Measurements from ENCODE around the gene NKAP. TPM values are rescaled to one million over a fixed set of nuclear protein-coding genes. Genes with fewer than 3 reads are reported as not detected.

NKAP gene
- total and polyA plus RNA-seq, 2 of the 13 experiments (the other 11 are each of a cell fraction or from before 2014, with no cell fraction given) = 3.6 to 6.1 TPM

DNA sequence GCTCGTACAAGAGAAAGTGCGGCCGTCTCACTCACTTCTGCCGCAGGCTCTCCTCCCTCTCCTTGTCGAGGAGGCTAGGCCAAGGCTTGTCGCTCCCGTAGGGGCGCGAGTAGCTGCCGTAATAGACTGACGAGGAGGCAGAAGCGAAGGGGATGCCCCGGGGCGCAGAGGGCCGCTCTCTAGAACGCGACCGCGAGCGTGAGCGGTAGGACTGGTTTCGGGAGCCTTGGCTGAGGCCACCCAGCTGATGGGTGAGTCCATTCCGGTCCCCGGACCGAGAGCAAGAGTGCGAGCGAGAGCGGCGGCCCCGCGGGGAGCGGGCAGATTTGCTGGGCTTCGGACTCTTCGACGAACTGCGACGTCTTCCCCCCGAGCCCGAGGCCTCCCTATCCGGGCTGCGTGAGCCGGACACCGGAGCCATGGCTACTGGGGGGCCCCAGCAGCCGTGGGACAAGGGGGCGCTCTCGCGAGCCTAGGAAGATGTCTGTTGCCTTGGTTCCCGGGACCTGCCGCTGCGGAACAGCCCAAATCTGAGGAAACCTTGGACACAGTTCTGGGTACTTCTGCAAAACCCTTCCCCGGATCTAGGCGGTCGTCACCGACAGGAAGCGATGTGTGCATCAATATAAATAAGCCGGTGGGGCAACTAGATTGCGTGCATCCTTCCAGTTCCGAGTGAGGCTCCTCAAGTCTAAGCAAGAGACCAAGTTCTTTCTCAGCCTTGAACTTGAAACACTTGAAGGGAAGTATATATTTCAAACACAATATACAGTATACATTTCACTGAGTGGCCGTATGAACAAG is at the start of gene NKAP (continued):
- no peak for TF ChIP-seq ETS1 (CRISPR knock-in tag; IDR thresholded peaks at IDR 0.05)
- peak; percentile 68 for TF ChIP-seq IKZF5 (CRISPR knock-in tag; IDR thresholded peaks at IDR 0.05)
- peak; percentile 72; the same call in 1 of the 2 replicates for TF ChIP-seq CREM (IDR thresholded peaks at IDR 0.05)
- no peak for TF ChIP-seq CREM (CRISPR knock-in tag; IDR thresholded peaks at IDR 0.05)
- TF ChIP-seq FOXA1 (IDR thresholded peaks at IDR 0.05) = peak; percentile 45; the same call in 1 of the 2 replicates
- TF ChIP-seq FOXA1 (CRISPR knock-in tag; IDR thresholded peaks at IDR 0.05) = peak; percentile 95
- peak; percentile 88 for TF ChIP-seq PHF20 (CRISPR knock-in tag; IDR thresholded peaks at IDR 0.05)
- TF ChIP-seq BCL3 (CRISPR knock-in tag; IDR thresholded peaks at IDR 0.05) = no peak
- 0 out of 2 replicates have a peak, but pooled peaks have one; percentile 28 for TF ChIP-seq ZNF501 (CRISPR knock-in tag; IDR thresholded peaks at IDR 0.05)
- TF ChIP-seq, protein P1, sequence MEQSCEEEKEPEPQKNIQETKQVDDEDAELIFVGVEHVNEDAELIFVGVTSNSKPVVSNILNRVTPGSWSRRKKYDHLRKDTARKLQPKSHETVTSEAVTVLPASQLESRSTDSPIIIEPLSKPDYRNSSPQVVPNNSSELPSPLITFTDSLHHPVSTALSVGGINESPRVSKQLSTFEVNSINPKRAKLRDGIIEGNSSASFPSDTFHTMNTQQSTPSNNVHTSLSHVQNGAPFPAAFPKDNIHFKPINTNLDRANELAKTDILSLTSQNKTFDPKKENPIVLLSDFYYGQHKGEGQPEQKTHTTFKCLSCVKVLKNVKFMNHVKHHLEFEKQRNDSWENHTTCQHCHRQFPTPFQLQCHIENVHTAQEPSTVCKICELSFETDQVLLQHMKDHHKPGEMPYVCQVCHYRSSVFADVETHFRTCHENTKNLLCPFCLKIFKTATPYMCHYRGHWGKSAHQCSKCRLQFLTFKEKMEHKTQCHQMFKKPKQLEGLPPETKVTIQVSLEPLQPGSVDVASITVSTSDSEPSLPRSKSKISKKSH (CRISPR knock-in tag; IDR thresholded peaks at IDR 0.05; ENCODE audit: borderline replicate concordance) = peak; percentile 53; the same call in 1 of the 2 replicates
- 0 out of 2 replicates have a peak, but pooled peaks have one; percentile 50 for TF ChIP-seq ARNT2 (CRISPR knock-in tag; IDR thresholded peaks at IDR 0.05; ENCODE audit: low read depth)
- peak; percentile 60; the same call in 1 of the 2 replicates for TF ChIP-seq ZNF788 (CRISPR knock-in tag; IDR thresholded peaks at IDR 0.05; ENCODE audit: borderline replicate concordance)
- TF ChIP-seq CBFB (CRISPR knock-in tag; IDR thresholded peaks at IDR 0.05) = 0 out of 2 replicates have a peak, but pooled peaks have one; percentile 32
- TF ChIP-seq XRCC5 (optimal IDR thresholded peaks at IDR 0.05; ENCODE audit: low read length) = peak; percentile 74
- no peak for TF ChIP-seq ZNF766 (CRISPR knock-in tag; IDR thresholded peaks at IDR 0.05; ENCODE audit: borderline replicate concordance)
- peak; percentile 55 for TF ChIP-seq AGO2 (optimal IDR thresholded peaks at IDR 0.05; ENCODE audit: low read depth, low read length)
- no peak for TF ChIP-seq NONO (IDR thresholded peaks at IDR 0.05)
- peak; percentile 73 for TF ChIP-seq NONO (CRISPR knock-in tag; conservative IDR thresholded peaks at IDR 0.05)
- TF ChIP-seq EED (CRISPR knock-in tag; IDR thresholded peaks at IDR 0.05) = 0 out of 2 replicates have a peak, but pooled peaks have one; percentile 47
- peak; percentile 84 for TF ChIP-seq PHF8 (CRISPR knock-in tag; IDR thresholded peaks at IDR 0.05)
- peak; percentile 12; the same call in 1 of the 2 replicates for TF ChIP-seq SOX5 (CRISPR knock-in tag; IDR thresholded peaks at IDR 0.05; ENCODE audit: borderline replicate concordance)
- no peak for TF ChIP-seq ZNF619 (CRISPR knock-in tag; IDR thresholded peaks at IDR 0.05)
- peak; percentile 68 for TF ChIP-seq SAP130 (CRISPR knock-in tag; IDR thresholded peaks at IDR 0.05; ENCODE audit: low read depth)
- peak; percentile 39 for TF ChIP-seq MED8 (CRISPR knock-in tag; IDR thresholded peaks at IDR 0.05; ENCODE audit: insufficient replicate concordance)

Measured in HepG2 (cell line).